MG63 (cell line): Measurements from ENCODE around the gene HTR1B. TPM values are rescaled to one million over a fixed set of nuclear protein-coding genes. Genes with fewer than 3 reads are reported as not detected.
A peak's percentile ranks its signal among the peaks of the same experiment; 100 is the strongest.

Source experiments
- DNase-seq: peaks from one replicate; pipeline ENCODE4 v3.0.0-alpha.2; 2020
- H3K27me3 ChIP-seq: fragments of 250-450 bp; sonication (Bioruptor Pico); 2 replicates; pipeline ENCODE4 v1.5.1; 2020; ENCODE audit warnings: mild to moderate bottlenecking, moderate library complexity
- H3K36me3 ChIP-seq: fragments of 250-450 bp; sonication (Bioruptor Pico); 2 replicates; pipeline ENCODE4 v1.5.1; 2020; ENCODE audit warnings: mild to moderate bottlenecking, moderate library complexity
- H3K4me3 ChIP-seq: fragments of 250-450 bp; sonication (Bioruptor Pico); 2 replicates; pipeline ENCODE4 v1.5.1; 2020; ENCODE audit warnings: mild to moderate bottlenecking, moderate library complexity
- H3K9me3 ChIP-seq: fragments of 250-450 bp; sonication (Bioruptor Pico); 2 replicates; pipeline ENCODE4 v1.5.1; 2020; ENCODE audit warnings: mild to moderate bottlenecking, moderate library complexity
- total RNA-seq: library from RNA; depleted of rRNA; stranded (reverse); fragments of >200 nt; shearing (Covaris generic); gene quantifications from 2 replicates; pipeline ENCODE4 v1.2.3, GENCODE V29; 2014; ENCODE audit warnings: low replicate concordance

Gene HTR1B
- total RNA-seq, 1 experiment from 2014 or later, result not detected

DNA sequence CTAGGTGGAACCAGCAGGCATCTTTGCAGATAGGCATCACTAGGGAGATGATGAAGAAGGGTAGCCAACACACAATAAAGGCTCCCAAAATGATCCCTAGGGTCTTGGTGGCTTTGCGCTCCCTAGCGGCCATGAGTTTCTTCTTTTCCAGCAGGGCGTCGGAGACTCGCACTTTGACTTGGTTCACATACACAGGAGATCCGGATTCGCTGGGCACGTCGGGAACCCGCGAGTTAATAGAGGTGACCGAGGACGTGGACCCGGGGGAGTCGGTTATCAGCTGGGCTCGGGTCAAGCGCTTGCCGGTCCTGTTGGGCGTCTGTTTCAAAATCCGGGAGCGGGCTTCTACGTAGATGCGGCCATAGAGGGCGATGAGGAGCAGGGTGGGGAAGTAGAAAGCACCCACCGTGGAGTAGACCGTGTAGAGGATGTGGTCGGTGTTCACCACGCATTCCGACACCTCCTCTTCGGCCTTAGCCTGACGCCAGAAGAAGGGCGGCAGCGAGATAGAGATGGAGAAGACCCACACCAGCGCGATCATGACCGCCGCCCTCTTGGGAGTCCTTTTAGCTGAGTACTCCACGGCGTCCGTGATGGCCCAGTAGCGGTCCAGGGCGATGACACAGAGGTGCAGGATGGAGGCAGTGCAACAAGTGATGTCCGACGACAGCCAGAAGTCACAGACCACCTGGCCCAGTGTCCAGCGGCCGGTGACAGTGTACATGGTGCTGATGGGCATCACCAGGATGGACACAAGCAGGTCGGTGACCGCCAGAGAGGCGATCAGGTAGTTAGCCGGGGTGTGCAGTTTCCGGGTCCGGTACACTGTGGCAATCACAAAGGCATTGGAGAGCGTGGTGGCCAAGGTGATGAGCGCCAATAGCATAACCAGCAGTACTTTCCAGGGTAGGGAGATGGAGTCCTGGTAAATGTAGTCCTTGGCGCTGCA is 658 bp downstream of the HTR1B start:
- Histone ChIP-seq H3K36me3 (no peaks in the 10 kb centered on the region), H3K4me3 (no peak overlapping the region), H3K9me3 (no peaks in the 10 kb centered on the region), H3K27me3 (no peaks in the 10 kb centered on the region; the same call in 1 of the 2 replicates)
- no peak for DNase-seq

- Histone ChIP-seq H3K27me3 (no peaks in the 10 kb centered on the region; the same call in 1 of the 2 replicates), H3K36me3 (no peaks in the 10 kb centered on the region), H3K4me3 (no peak overlapping the region), H3K9me3 (no peaks in the 10 kb centered on the region)
- no peak for DNase-seq
Measured at GRCh38 chr6:77461796-77462195, 1.5 kb downstream of the HTR1B start.

DNA sequence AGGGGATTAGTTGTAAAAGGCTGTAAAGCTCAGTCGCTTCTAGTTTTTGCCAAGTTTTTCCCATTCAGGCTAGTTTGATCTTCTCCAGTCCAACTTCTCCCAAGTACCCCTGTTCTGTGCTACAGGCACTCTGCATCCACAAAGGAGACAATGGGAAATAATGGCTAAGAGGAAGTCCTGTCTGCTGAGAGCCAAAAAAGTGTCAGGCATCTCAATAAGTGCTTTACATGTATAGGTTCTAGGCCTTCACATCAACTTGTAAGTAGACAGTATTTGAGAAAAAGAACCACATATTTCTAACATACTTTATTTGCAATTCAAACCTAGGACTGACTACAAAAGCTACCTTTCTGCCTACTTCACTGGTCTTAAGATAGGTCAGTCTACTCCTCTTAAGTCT is 4.9 kb downstream of the HTR1B start:
- no peak for DNase-seq
- Histone ChIP-seq H3K9me3 (no peaks in the 10 kb centered on the region), H3K36me3 (no peaks in the 10 kb centered on the region), H3K27me3 (no peaks in the 10 kb centered on the region), H3K4me3 (no peak overlapping the region)

DNA sequence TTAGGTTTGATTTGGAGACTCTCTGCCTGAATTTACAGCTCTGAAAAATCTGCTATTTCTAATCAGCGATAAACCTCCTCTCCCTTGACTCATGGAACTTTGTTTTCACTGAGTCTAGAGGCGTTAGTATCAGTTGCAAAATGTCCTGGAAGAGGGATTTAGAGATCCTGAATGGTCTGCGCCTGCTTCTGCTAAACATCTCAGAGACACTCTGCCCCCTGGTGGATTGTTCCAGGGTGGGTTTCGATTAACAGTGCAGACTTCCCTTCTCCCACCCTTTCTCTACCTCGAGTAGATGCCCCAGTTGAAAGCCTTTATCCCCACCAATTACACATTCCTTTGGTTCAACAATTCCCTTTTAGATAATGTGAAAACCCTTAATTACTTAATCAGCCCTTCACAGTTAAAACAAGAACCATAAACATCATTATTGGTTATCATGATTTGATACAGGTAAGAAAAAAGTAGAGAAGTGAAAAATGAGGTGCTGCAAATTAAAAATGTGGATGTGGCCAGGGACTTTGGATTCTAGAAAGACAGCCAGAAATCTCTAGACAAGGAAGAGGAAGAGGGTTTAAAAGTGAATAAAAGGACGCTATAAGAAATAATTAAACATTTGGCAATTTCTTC is 5.5 kb downstream of the HTR1B start:
- no peak overlapping the region for H3K4me3 ChIP-seq
- H3K27me3 ChIP-seq, result no peaks in the 10 kb centered on the region
- no peaks in the 10 kb centered on the region for H3K36me3 ChIP-seq
- H3K9me3 ChIP-seq, result no peaks in the 10 kb centered on the region
- DNase-seq, result peak; percentile 45

DNA sequence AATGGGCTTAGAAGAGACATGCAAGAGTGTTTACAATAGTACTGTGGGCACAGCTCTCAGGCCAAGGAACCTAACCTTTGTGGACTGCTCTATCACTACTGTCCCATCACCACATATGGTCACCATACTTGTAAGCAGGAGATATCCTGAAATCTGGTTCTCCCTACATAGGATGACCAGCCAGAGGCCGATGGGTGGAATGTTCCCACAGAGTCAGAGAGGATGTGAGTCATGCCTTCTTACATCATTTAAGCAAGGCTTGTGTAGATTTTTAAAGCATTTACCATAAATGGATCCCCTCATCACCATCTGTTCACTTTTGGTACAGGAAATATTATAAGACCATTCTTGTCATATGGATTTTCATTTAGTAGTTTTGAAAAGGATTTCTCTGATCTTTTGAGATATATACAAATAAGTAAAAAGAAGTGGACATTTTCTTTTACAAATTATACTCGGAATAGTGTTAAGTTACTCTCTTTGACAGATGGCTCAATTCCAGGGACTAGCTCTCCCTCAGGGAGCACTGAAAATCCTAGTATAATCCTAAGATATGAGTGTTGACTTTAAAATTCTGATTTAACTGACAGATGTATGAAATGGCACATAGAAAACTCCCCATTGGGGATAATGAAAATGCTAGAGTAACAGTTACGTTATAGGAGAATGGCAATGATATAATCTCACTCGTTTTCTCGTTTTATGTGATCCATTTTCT is 6.6 kb downstream of the HTR1B start:
- Histone ChIP-seq H3K36me3 (no peaks in the 10 kb centered on the region), H3K4me3 (no peak overlapping the region), H3K9me3 (no peaks in the 10 kb centered on the region), H3K27me3 (no peaks in the 10 kb centered on the region)
- DNase-seq, result peak; percentile 52

DNA sequence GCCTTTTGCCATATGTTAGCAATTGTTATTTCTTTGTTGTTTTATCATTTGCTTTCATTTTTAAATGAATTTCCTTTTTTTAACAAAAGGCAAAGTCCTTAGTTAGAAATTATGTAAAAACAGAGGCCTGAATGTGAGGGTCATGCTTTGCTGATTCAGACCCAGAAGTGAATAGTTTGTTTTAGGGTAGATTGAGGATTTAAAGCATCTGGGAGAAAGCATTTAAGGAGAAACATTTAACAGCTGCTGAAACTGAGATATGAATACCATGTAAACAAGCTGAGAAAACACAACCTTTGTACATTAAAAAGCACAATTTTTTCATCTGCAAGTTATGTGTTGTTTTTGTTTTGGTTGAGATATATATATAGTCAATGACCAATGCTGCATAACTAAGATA is 8.0 kb downstream of the HTR1B start:
- Histone ChIP-seq H3K36me3 (no peaks in the 10 kb centered on the region), H3K27me3 (no peaks in the 10 kb centered on the region), H3K9me3 (no peaks in the 10 kb centered on the region), H3K4me3 (no peak overlapping the region)
- DNase-seq, result no peak

DNA sequence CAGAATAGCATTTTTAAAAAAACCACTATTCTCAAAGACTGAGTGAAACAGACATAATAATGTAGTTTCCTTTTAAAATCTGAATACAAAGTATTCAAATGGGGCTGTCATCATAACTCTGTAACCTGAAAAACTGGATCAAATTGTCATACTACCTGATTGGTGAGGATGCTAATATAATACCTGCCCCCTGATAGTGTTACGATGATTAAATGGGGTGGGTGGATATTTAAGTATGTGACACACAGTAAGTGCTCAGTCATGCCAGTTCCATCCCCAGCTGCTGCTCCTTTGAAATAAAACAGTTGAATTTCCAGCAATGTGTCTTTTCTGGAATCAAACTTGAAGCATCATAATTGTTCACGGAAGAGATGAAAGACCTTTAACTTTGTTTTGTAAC is 8.9 kb downstream of the HTR1B start:
- no peak for DNase-seq
- H3K4me3 ChIP-seq, result no peak overlapping the region
- H3K36me3 ChIP-seq, result no peaks in the 10 kb centered on the region
- H3K9me3 ChIP-seq, result no peaks in the 10 kb centered on the region
- no peaks in the 10 kb centered on the region for H3K27me3 ChIP-seq

DNA sequence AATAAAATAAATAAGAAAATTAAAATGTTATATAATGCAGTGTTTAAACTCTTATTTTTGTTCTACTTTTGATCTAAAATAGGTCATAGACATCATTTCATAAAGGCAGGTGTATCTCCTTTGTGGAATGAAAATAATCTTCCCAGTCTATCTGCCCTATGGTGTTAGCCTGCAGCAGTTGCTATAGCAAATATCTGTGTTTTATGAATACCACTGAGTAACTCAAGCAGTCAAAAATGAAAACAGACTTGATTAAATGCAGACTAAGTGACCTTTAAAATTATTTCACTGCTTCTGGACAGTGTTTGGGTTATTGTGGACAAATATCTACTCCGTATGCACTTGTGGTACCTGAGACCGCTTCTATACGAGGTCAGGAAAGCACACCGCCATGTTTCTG is 11.8 kb downstream of the HTR1B start:
- no peak for DNase-seq
- no peaks in the 10 kb centered on the region for H3K36me3 ChIP-seq
- no peak overlapping the region for H3K4me3 ChIP-seq
- H3K9me3 ChIP-seq, result no peaks in the 10 kb centered on the region
- no peaks in the 10 kb centered on the region for H3K27me3 ChIP-seq

- H3K27me3 ChIP-seq, result no peaks in the 10 kb centered on the region
- no peaks in the 10 kb centered on the region for H3K36me3 ChIP-seq
- H3K9me3 ChIP-seq, result no peaks in the 10 kb centered on the region
- no peak for DNase-seq
- H3K4me3 ChIP-seq, result no peak overlapping the region
Measured at GRCh38 chr6:77450924-77451323, 12.4 kb downstream of the HTR1B start.

DNA sequence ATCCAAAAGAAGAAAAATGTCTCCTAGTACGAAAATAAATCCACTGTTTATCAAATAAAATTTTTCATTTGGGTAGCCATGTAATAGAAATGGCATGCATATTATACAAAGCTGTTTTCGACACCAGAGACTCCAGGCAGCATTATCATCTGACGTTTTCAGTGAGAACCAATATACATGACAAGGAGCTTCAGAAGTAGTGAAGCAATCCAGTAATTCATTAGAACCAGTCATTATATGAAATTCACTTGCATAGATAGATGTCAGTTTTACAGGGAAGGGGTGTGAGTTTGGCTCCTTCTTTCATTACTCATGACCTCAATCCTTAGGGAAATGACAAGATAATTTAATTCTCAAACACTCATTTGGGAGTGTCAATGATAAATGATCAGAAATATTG is 14.7 kb downstream of the HTR1B start:
- Histone ChIP-seq H3K36me3 (no peaks in the 10 kb centered on the region), H3K27me3 (no peaks in the 10 kb centered on the region), H3K4me3 (no peak overlapping the region), H3K9me3 (no peaks in the 10 kb centered on the region)
- DNase-seq, result no peak

DNA sequence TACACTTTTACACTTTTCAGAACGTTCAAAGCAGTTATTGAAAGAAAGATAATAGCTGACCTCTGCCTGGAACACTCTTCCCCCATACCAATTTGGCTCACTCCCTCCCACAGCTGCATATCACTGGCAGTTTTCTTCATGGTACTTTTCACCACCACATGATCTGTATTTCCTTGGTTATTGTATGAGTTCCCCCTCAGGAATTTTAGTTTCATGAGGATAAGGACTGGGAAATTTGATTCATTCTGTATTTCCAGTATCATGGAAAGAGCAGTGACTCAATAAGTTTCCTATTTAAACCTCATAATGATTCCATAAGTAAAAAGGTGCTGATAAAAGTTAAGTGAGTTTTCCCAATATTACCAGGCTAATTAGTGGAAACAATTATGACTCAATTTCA is 16.0 kb downstream of the HTR1B start:
- no peak for DNase-seq
- Histone ChIP-seq H3K9me3 (no peaks in the 10 kb centered on the region), H3K36me3 (no peaks in the 10 kb centered on the region), H3K4me3 (no peak overlapping the region), H3K27me3 (no peaks in the 10 kb centered on the region)

DNA sequence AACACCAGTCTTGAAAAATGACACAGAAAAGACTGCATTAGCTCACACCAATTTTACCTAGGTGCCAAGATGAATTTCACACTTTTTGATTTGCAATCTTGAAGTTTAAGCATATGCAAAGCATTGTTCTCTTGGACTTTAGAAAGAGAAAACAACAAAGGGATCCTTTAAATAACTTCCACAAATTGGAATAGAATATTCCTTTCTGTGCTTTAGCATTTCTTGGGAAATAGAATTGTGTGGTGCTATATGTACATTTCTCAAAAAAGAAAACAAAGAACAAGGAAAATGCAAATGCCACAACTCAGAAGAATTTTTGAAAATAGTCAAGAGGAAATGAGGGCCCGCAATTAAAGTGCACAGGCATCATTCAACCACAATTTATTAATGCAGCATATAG is 17.0 kb downstream of the HTR1B start:
- DNase-seq, result no peak
- H3K4me3 ChIP-seq, result no peak overlapping the region
- H3K9me3 ChIP-seq, result no peaks in the 10 kb centered on the region
- no peaks in the 10 kb centered on the region for H3K27me3 ChIP-seq
- no peaks in the 10 kb centered on the region for H3K36me3 ChIP-seq

- DNase-seq, result no peak
- Histone ChIP-seq H3K4me3 (no peak overlapping the region), H3K36me3 (no peaks in the 10 kb centered on the region), H3K9me3 (no peaks in the 10 kb centered on the region), H3K27me3 (no peaks in the 10 kb centered on the region)
Measured at GRCh38 chr6:77445214-77445613, 18.1 kb downstream of the HTR1B start.

DNA sequence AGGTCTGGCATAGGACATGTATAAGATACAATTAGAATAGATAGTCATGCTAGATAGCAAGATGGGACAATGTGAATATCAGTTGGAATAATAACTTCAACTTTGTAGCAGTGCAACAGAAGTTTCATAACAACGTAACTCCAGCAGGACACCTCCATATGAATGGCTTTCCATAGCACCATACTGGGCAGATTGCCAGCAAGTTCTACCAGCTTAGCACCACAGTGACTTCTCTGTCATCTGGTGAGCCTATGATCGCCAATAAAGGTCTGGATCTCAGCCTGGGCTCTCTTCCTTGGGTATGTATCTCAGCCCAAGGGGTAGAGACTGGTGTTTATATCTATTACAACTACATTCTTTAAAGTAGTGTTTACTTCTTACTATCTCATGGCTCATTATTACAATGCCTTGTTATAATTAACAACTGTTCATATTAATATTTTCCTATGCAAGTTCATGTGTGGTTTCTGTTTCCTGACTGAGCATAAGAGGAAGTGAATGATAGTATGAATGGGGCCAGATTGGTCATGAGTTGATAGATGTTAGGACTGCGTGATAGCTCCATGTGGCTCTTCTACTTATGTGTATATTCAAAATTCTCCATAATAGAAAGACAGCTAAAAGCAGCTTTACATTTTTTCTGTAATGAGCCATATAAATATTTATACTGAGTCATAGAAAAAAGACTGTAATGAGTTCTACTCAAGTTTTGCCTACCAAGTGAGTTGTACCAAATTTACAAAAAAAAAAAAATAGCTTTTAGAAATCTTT is 22.9 kb downstream of the HTR1B start:
- Histone ChIP-seq H3K36me3 (no peaks in the 10 kb centered on the region), H3K9me3 (no peaks in the 10 kb centered on the region), H3K27me3 (no peaks in the 10 kb centered on the region), H3K4me3 (no peak overlapping the region)
- DNase-seq, result peak; percentile 4

DNA sequence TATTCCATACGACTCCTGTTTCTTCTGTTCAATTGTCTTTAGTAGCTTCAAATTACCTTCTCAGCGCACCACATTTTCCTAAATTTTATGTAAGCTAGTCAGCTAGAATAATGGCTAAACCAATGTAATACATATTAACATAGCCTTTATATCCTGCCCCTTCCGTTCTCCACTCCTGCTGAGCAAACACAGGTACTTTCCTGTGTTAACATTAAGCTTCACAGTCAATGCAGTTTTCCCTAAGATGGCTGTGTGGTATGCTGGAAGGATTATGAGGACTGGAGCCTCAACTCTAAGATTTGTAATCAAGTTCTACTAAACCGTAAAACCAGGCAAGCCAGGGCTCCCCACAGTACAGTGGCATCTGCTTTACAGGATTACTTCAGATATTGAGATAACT is 29.4 kb downstream of the HTR1B start:
- no peak for DNase-seq
- Histone ChIP-seq H3K9me3 (no peaks in the 10 kb centered on the region), H3K36me3 (no peaks in the 10 kb centered on the region)

GRCh38 chr6:77430504-77430903 is 32.8 kb downstream of the HTR1B start:
- no peaks in the 10 kb centered on the region for H3K27me3 ChIP-seq
- H3K9me3 ChIP-seq, result no peaks in the 10 kb centered on the region
- no peak for DNase-seq
- no peaks in the 10 kb centered on the region for H3K36me3 ChIP-seq
- no peak overlapping the region for H3K4me3 ChIP-seq

More for the DNA sequence above, 29.4 kb downstream of the HTR1B start:
- Histone ChIP-seq H3K27me3 (no peaks in the 10 kb centered on the region), H3K4me3 (no peak overlapping the region)

GRCh38 chr6:77425671-77426070 is 37.6 kb downstream of the HTR1B start:
- H3K27me3 ChIP-seq, result no peaks in the 10 kb centered on the region
- no peaks in the 10 kb centered on the region for H3K9me3 ChIP-seq
- no peak overlapping the region for H3K4me3 ChIP-seq
- no peaks in the 10 kb centered on the region for H3K36me3 ChIP-seq
- DNase-seq, result no peak
